ENCODE measurements around the gene MCHR1. TPM values are rescaled to one million over a fixed set of nuclear protein-coding genes. Genes with fewer than 3 reads are reported as not detected.

The MCHR1 gene
- total RNA-seq, 1 experiment from 2014 or later: 1.0 TPM

DNA sequence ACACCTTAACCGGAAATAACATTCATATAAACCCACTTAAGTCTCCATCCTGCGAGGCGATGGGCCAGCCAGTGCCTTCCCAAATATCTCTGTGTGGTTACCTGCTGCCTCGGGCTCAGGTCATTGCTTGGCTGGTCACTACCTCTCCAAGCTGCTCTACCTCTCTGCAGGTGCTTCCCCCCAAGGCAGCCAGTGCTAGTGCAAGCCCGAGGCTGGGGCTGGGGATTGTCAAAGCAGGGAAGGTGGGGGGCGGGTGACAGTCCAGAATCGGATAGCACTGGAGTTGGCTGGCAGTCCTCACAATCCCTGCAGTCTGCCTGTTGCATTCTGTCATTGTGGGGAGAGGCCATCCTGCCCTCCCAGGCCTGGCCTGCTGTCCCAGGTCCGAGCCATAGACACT, 11.1 kb downstream of the MCHR1 start:
- H3K36me3 Mint-ChIP-seq: no peaks in the 10 kb centered on the region
- H3K9me3 Mint-ChIP-seq: no peaks in the 10 kb centered on the region
- CTCF ChIA-PET: interaction anchor here (0.6 to 1.4 kb wide), 5 partner anchors 24 to 291 kb away, joined by 3 to 4 read pairs (median 4); no protein-coding TSS in a partner anchor
- ATAC-seq (peak; percentile 78), DNase-seq (ENCODE audit: low spot score) (peak; percentile 50)
- H3K4me1 Mint-ChIP-seq: peaks cover 35% of the 10 kb centered on the region
- POLR2A ChIA-PET: interaction anchor here (0.6 kb wide), 1 partner anchor 151 kb away, joined by 4 read pairs; no protein-coding TSS in a partner anchor
- H3K4me3 Mint-ChIP-seq: no peak overlapping the region
- H3K27me3 Mint-ChIP-seq (ENCODE audit: low read depth): no peaks in the 10 kb centered on the region
- peak overlapping the region; percentile 78; the same call in 1 of the 2 replicates for H3K27ac Mint-ChIP-seq
- TF ChIP-seq TEAD1 (CRISPR knock-in tag; IDR thresholded peaks at IDR 0.05): 0 out of 2 replicates have a peak, but pooled peaks have one; percentile 43
- no peak for TF ChIP-seq ZNF138 (CRISPR knock-in tag; conservative IDR thresholded peaks at IDR 0.05)

DNA sequence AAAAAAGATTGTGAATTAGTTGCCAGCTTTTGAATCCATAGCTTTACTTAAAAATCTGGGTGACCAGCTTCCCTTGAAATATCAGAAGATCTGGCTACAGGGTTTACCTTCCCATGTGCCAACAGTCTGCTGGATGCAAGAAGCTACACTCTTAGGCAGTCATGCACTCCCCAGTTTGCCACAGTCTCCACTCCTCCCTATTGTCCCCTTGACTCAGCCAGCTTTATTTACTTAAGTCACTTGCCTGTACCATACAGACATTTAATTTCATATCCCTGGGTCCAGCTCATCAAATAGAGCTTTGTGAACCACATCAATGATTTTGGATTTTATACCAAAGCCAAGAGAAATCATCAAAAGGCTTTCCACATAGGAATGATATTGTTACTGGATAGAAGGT, 12.2 kb downstream of the MCHR1 start:
- no peak overlapping the region for H3K27ac Mint-ChIP-seq
- POLR2A ChIA-PET: interaction anchor here (0.5 to 0.8 kb wide), 2 partner anchors 14 to 24 kb away, joined by 4 read pairs; no protein-coding TSS in a partner anchor
- peaks cover 31% of the 10 kb centered on the region for H3K4me1 Mint-ChIP-seq
- no peaks in the 10 kb centered on the region for H3K36me3 Mint-ChIP-seq
- TF ChIP-seq ETV6 (CRISPR knock-in tag; IDR thresholded peaks at IDR 0.05): no peak
- H3K9me3 Mint-ChIP-seq: no peaks in the 10 kb centered on the region
- CTCF ChIA-PET: interaction anchor here (0.6 to 1.2 kb wide), 4 partner anchors 10 to 68 kb away, joined by 3 to 6 read pairs (median 4); no protein-coding TSS in a partner anchor
- ATAC-seq (no peak), DNase-seq (ENCODE audit: low spot score) (no peak)
- H3K4me3 Mint-ChIP-seq: no peak overlapping the region
- H3K27me3 Mint-ChIP-seq (ENCODE audit: low read depth): no peaks in the 10 kb centered on the region

DNA sequence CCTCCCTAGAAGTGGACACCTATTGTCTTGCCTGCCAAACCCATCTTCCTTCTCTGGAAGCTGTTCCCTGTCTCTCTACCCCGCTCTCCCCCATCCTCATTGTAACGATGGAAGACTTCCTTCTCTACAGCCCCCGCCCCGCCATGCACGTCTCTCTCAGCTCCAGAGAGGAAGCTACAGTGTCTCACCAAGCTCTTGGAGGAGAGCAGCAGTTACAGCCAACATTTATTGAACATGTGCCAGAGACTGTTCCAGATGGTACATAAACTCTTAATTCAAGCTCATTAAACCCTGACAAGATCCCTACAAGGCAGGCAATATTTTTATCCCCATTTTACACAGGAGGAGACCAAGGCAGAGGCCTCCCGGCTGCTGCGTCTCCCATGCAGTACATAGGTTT, 15.1 kb downstream of the MCHR1 start:
- Mint-ChIP-seq H3K27ac (no peak overlapping the region), H3K4me1 (peaks cover 20% of the 10 kb centered on the region), H3K36me3 (no peaks in the 10 kb centered on the region), H3K4me3 (no peak overlapping the region), H3K9me3 (no peaks in the 10 kb centered on the region), H3K27me3 (ENCODE audit: low read depth) (no peaks in the 10 kb centered on the region)
- no peak for ATAC-seq
- CTCF ChIA-PET: interaction anchor here (1.8 kb wide), 1 partner anchor 11 kb away, joined by 6 read pairs; no protein-coding TSS in a partner anchor
- DNase-seq (ENCODE audit: low spot score): no peak
- POLR2A ChIA-PET: interaction anchor here (0.9 to 1.0 kb wide), 2 partner anchors 9 to 32 kb away, joined by 3 to 5 read pairs; no protein-coding TSS in a partner anchor
- TF ChIP-seq, protein P1, sequence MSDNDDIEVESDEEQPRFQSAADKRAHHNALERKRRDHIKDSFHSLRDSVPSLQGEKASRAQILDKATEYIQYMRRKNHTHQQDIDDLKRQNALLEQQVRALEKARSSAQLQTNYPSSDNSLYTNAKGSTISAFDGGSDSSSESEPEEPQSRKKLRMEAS (CRISPR knock-in tag; IDR thresholded peaks at IDR 0.05): no peak
- TF ChIP-seq, protein P2, sequence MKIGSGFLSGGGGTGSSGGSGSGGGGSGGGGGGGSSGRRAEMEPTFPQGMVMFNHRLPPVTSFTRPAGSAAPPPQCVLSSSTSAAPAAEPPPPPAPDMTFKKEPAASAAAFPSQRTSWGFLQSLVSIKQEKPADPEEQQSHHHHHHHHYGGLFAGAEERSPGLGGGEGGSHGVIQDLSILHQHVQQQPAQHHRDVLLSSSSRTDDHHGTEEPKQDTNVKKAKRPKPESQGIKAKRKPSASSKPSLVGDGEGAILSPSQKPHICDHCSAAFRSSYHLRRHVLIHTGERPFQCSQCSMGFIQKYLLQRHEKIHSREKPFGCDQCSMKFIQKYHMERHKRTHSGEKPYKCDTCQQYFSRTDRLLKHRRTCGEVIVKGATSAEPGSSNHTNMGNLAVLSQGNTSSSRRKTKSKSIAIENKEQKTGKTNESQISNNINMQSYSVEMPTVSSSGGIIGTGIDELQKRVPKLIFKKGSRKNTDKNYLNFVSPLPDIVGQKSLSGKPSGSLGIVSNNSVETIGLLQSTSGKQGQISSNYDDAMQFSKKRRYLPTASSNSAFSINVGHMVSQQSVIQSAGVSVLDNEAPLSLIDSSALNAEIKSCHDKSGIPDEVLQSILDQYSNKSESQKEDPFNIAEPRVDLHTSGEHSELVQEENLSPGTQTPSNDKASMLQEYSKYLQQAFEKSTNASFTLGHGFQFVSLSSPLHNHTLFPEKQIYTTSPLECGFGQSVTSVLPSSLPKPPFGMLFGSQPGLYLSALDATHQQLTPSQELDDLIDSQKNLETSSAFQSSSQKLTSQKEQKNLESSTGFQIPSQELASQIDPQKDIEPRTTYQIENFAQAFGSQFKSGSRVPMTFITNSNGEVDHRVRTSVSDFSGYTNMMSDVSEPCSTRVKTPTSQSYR (CRISPR knock-in tag; IDR thresholded peaks at IDR 0.05): no peak
- TF ChIP-seq, protein P3, sequence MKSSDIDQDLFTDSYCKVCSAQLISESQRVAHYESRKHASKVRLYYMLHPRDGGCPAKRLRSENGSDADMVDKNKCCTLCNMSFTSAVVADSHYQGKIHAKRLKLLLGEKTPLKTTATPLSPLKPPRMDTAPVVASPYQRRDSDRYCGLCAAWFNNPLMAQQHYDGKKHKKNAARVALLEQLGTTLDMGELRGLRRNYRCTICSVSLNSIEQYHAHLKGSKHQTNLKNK (CRISPR knock-in tag; IDR thresholded peaks at IDR 0.05): no peak
- TF ChIP-seq ZNF219 (CRISPR knock-in tag; IDR thresholded peaks at IDR 0.05; ENCODE audit: borderline replicate concordance) (no peak), ZNF138 (CRISPR knock-in tag; conservative IDR thresholded peaks at IDR 0.05) (no peak), HMGA2 (CRISPR knock-in tag; IDR thresholded peaks at IDR 0.05) (no peak), GABPB1 (CRISPR knock-in tag; IDR thresholded peaks at IDR 0.05) (no peak), ZNF671 (CRISPR knock-in tag; IDR thresholded peaks at IDR 0.05) (no peak), ZNF263 (CRISPR knock-in tag; IDR thresholded peaks at IDR 0.05; ENCODE audit: low read depth) (no peak), NFYB (CRISPR knock-in tag; conservative IDR thresholded peaks at IDR 0.05; ENCODE audit: low read depth) (no peak), KAT7 (CRISPR knock-in tag; IDR thresholded peaks at IDR 0.05; ENCODE audit: borderline replicate concordance) (no peak), NR1H2 (CRISPR knock-in tag; IDR thresholded peaks at IDR 0.05) (no peak), JUN (CRISPR knock-in tag; IDR thresholded peaks at IDR 0.05) (no peak), SMAD3 (CRISPR knock-in tag; IDR thresholded peaks at IDR 0.05; ENCODE audit: borderline replicate concordance) (no peak), NFE2L1 (CRISPR knock-in tag; IDR thresholded peaks at IDR 0.05) (no peak)
- TF ChIP-seq, protein P4, sequence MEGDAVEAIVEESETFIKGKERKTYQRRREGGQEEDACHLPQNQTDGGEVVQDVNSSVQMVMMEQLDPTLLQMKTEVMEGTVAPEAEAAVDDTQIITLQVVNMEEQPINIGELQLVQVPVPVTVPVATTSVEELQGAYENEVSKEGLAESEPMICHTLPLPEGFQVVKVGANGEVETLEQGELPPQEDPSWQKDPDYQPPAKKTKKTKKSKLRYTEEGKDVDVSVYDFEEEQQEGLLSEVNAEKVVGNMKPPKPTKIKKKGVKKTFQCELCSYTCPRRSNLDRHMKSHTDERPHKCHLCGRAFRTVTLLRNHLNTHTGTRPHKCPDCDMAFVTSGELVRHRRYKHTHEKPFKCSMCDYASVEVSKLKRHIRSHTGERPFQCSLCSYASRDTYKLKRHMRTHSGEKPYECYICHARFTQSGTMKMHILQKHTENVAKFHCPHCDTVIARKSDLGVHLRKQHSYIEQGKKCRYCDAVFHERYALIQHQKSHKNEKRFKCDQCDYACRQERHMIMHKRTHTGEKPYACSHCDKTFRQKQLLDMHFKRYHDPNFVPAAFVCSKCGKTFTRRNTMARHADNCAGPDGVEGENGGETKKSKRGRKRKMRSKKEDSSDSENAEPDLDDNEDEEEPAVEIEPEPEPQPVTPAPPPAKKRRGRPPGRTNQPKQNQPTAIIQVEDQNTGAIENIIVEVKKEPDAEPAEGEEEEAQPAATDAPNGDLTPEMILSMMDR (IDR thresholded peaks at IDR 0.05): no peak
- TF ChIP-seq, protein P5, sequence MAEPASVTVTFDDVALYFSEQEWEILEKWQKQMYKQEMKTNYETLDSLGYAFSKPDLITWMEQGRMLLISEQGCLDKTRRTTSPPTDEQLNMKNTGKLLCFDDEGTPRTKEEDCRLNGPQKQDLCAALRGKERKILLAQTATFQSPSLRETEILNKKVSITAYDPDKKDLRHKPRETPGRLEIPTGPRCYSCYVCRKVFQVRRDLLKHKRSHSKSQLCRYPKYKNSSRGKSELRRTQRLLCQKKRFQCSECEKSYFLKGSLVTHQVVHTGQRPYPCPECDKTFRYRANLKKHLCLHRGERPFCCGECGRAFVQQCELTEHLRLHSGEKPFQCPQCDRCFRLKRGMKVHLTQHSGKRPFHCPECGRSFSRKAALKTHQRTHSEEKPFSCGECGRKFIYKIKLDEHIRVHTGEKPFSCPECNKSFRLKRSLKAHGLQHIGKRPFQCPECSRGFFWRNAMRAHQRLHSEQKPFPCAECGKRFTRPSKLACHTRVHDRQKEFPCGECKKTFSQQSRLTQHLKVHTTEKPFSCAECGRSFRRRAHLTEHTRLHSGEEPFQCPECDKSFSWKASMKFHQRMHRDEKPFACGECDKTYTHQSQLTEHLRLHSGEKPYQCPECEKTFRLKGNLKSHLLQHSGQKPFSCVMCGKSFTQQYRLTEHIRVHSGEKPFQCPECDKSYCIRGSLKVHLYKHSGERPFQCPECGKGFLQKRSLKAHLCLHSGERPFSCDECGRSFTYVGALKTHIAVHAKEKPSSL (CRISPR knock-in tag; conservative IDR thresholded peaks at IDR 0.05): no peak
- TF ChIP-seq, protein P6, sequence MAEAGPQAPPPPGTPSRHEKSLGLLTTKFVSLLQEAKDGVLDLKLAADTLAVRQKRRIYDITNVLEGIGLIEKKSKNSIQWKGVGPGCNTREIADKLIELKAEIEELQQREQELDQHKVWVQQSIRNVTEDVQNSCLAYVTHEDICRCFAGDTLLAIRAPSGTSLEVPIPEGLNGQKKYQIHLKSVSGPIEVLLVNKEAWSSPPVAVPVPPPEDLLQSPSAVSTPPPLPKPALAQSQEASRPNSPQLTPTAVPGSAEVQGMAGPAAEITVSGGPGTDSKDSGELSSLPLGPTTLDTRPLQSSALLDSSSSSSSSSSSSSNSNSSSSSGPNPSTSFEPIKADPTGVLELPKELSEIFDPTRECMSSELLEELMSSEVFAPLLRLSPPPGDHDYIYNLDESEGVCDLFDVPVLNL (CRISPR knock-in tag; IDR thresholded peaks at IDR 0.05; ENCODE audit: borderline replicate concordance, low read depth): no peak
- TF ChIP-seq, protein P7, sequence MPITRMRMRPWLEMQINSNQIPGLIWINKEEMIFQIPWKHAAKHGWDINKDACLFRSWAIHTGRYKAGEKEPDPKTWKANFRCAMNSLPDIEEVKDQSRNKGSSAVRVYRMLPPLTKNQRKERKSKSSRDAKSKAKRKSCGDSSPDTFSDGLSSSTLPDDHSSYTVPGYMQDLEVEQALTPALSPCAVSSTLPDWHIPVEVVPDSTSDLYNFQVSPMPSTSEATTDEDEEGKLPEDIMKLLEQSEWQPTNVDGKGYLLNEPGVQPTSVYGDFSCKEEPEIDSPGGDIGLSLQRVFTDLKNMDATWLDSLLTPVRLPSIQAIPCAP (CRISPR knock-in tag; IDR thresholded peaks at IDR 0.05): no peak
